IMR-90 (cell line): Measurements from ENCODE around the gene CDCA7. TPM values are rescaled to one million over a fixed set of nuclear protein-coding genes. Genes with fewer than 3 reads are reported as not detected.

Source experiments
- ATAC-seq: fragments of 200-7000 bp; cut with Tn5 transposase; 2 replicates; pipeline ENCODE4 v1.9.1; 2020; ENCODE audit warnings: low read depth, mild to moderate bottlenecking, moderate library complexity
- BruUV-seq: library from RNA; stranded (reverse); fragments of 400-500 nt; replicated peaks from 2 replicates; lab custom pipeline; 2021; lab: Mats Ljungman, UMichigan
- CTCF ChIA-PET: fragments of 300-600 bp; formaldehyde crosslinking; extraction: SDS; loops from one replicate; lab custom pipeline; 2021; ENCODE audit warnings: antibody characterized with exemption; lab: Yijun Ruan, JAX
- POLR2A ChIA-PET: fragments of 300-600 bp; sonication (Branson Sonifier 250); formaldehyde crosslinking; loops from one replicate; lab custom pipeline; 2022; ENCODE audit warnings: antibody characterized with exemption; ENCODE audit not compliant: unreplicated experiment; lab: Charles Lee
- DNase-seq: peaks from one replicate; pipeline ENCODE4 v3.0.0; 2013
- H2AFZ ChIP-seq: replicated peaks from 2 replicates; pipeline ENCODE3; 2013; ENCODE audit warnings: low read length, mild to moderate bottlenecking; ENCODE audit not compliant: poor library complexity
- H2AK5ac ChIP-seq: 2 replicates; pipeline ENCODE4 v1.6.1; 2013; ENCODE audit warnings: low read depth, low read length, inconsistent platforms
- H2AK9ac ChIP-seq: replicated peaks from 2 replicates; pipeline ENCODE3; 2013; ENCODE audit warnings: mild to moderate bottlenecking, low read depth, low read length, moderate library complexity; ENCODE audit not compliant: poor library complexity
- H2BK120ac ChIP-seq: 2 replicates; pipeline ENCODE4 v1.6.1; 2013; ENCODE audit warnings: low read depth, low read length, inconsistent platforms
- H2BK15ac ChIP-seq: 3 replicates; pipeline ENCODE4 v1.6.1; 2013; ENCODE audit warnings: low read depth, low read length, inconsistent platforms
- H2BK20ac ChIP-seq: 2 replicates; pipeline ENCODE4 v1.6.1; 2013; ENCODE audit warnings: low read depth, mild to moderate bottlenecking, inconsistent platforms, low read length, moderate library complexity
- H2BK5ac ChIP-seq: 2 replicates; pipeline ENCODE4 v1.6.1; 2013; ENCODE audit warnings: mild to moderate bottlenecking, low read depth, low read length, inconsistent platforms; ENCODE audit not compliant: poor library complexity, severe bottlenecking
- H3K14ac ChIP-seq: replicated peaks from 2 replicates; pipeline ENCODE4 v1.6.1; 2013; ENCODE audit warnings: low read depth, low read length, inconsistent platforms
- H3K18ac ChIP-seq: 2 replicates; pipeline ENCODE4 v1.6.1; 2013; ENCODE audit warnings: low read depth, low read length, control low read depth
- H3K23ac ChIP-seq: 2 replicates; pipeline ENCODE4 v1.6.1; 2013; ENCODE audit warnings: low read depth, low read length, inconsistent platforms
- H3K27ac ChIP-seq: 2 replicates; pipeline ENCODE4 v1.5.1; 2013; ENCODE audit warnings: mild to moderate bottlenecking, control low read depth, low read length; ENCODE audit not compliant: insufficient read depth
- H3K27me3 ChIP-seq: 2 replicates; pipeline ENCODE4 v1.6.1; 2013; ENCODE audit warnings: low read length; ENCODE audit not compliant: control insufficient read depth, insufficient read depth
- H3K36me3 ChIP-seq: 2 replicates; pipeline ENCODE4 v1.6.1; 2013; ENCODE audit warnings: low read length, mixed read lengths; ENCODE audit not compliant: control insufficient read depth, insufficient read depth
- H3K4ac ChIP-seq: 2 replicates; pipeline ENCODE4 v1.6.1; 2013; ENCODE audit warnings: low read depth, low read length, inconsistent platforms
- H3K4me1 ChIP-seq: 2 replicates; pipeline ENCODE4 v1.6.1; 2013; ENCODE audit warnings: low read length, mixed read lengths; ENCODE audit not compliant: control insufficient read depth, insufficient read depth
- H3K4me2 ChIP-seq: 2 replicates; pipeline ENCODE4 v1.6.1; 2013; ENCODE audit warnings: low read depth, mild to moderate bottlenecking, control low read depth, low read length, moderate library complexity
- H3K4me3 ChIP-seq: 2 replicates; pipeline ENCODE4 v1.5.1; 2013; ENCODE audit warnings: low read depth, mild to moderate bottlenecking, control low read depth, low read length, moderate library complexity; ENCODE audit not compliant: insufficient read depth
- H3K56ac ChIP-seq: 2 replicates; pipeline ENCODE4 v1.6.1; 2013; ENCODE audit warnings: low read length, inconsistent platforms; ENCODE audit not compliant: insufficient read depth; ENCODE audit errors: extremely low read depth
- H3K79me1 ChIP-seq, 2 experiments: 2 replicates each; pipeline ENCODE4 v1.6.1; 2013; ENCODE audit warnings: low read length in 2 of 2, inconsistent platforms in 1 of 2, low read depth in 1 of 2
- H3K9ac ChIP-seq: 2 replicates; pipeline ENCODE4 v1.6.1; 2013; ENCODE audit warnings: low read depth, low read length, control low read depth
- H3K9me1 ChIP-seq: 2 replicates; pipeline ENCODE4 v1.6.1; 2013; ENCODE audit warnings: low read length, inconsistent platforms; ENCODE audit not compliant: insufficient read depth
- H3K9me3 ChIP-seq: 2 replicates; pipeline ENCODE4 v1.6.1; 2013; ENCODE audit warnings: low read length; ENCODE audit not compliant: control insufficient read depth, insufficient read depth
- H4K20me1 ChIP-seq: 2 replicates; pipeline ENCODE4 v1.6.1; 2013; ENCODE audit warnings: low read length, inconsistent platforms; ENCODE audit not compliant: insufficient read depth
- H4K5ac ChIP-seq: 2 replicates; pipeline ENCODE4 v1.6.1; 2013; ENCODE audit warnings: mild to moderate bottlenecking, low read depth, low read length, control low read depth
- H4K8ac ChIP-seq, 2 experiments: 2 replicates each; pipeline ENCODE4 v1.6.1; 2013; ENCODE audit warnings: low read depth in 2 of 2, low read length in 2 of 2, control low read depth in 1 of 2, inconsistent platforms in 1 of 2
- H4K91ac ChIP-seq: 2 replicates; pipeline ENCODE4 v1.6.1; 2013; ENCODE audit warnings: low read depth, low read length, inconsistent platforms; ENCODE audit not compliant: insufficient read depth
- BHLHE40 ChIP-seq: fragments of 150-350 bp; IDR thresholded peaks from 2 replicates; pipeline ENCODE4 v1.6.1; 2016; ENCODE audit warnings: mild to moderate bottlenecking, low read depth, low read length
- CEBPB ChIP-seq: IDR thresholded peaks from 2 replicates; pipeline ENCODE4 v1.6.1; 2012; ENCODE audit warnings: low read depth, low read length, improper control_type of control experiment
- CHD1 ChIP-seq: IDR thresholded peaks from 2 replicates; pipeline ENCODE4 v1.6.1; 2012; ENCODE audit warnings: low read depth, low read length, improper control_type of control experiment
- FOS ChIP-seq: fragments of 150-350 bp; IDR thresholded peaks from 2 replicates; pipeline ENCODE4 v1.6.1; 2016; ENCODE audit warnings: low read depth, low read length
- MXI1 ChIP-seq: IDR thresholded peaks from 2 replicates; pipeline ENCODE4 v1.6.1; 2012; ENCODE audit warnings: low read depth, mild to moderate bottlenecking, low read length, moderate library complexity, borderline replicate concordance
- NFE2L2 ChIP-seq: fragments of 150-350 bp; IDR thresholded peaks from 2 replicates; pipeline ENCODE4 v1.6.1; 2016; ENCODE audit warnings: low read depth, mild to moderate bottlenecking, low read length
- POLR2A ChIP-seq: IDR thresholded peaks from 2 replicates; pipeline ENCODE4 v1.6.1; 2012; ENCODE audit warnings: mild to moderate bottlenecking, low read depth, low read length
- RAD21 ChIP-seq: IDR thresholded peaks from 2 replicates; pipeline ENCODE4 v1.6.1; 2012; ENCODE audit warnings: low read length, improper control_type of control experiment
- RCOR1 ChIP-seq: IDR thresholded peaks from 2 replicates; pipeline ENCODE4 v1.6.1; 2012; ENCODE audit warnings: mild to moderate bottlenecking, low read length, improper control_type of control experiment; ENCODE audit not compliant: insufficient replicate concordance
- RFX5 ChIP-seq: IDR thresholded peaks from 2 replicates; pipeline ENCODE4 v1.8.0; 2012; ENCODE audit warnings: low read depth, mild to moderate bottlenecking, low read length, moderate library complexity
- SMC3 ChIP-seq: fragments of 150-350 bp; IDR thresholded peaks from 2 replicates; pipeline ENCODE4 v1.6.1; 2016; ENCODE audit warnings: low read depth, mild to moderate bottlenecking, antibody characterized with exemption, low read length, moderate library complexity
- WGBS, 2 experiments: methylation state at CpG; one replicate each; pipeline versions ENCODE4 v1.1.5 to v1.1.7; 2013; ENCODE audit warnings: missing lambda C conversion rate in 2 of 2; ENCODE audit not compliant: insufficient read length in 1 of 2; ENCODE audit errors: extremely low coverage in 2 of 2; 5-methylcytosine and 5-hydroxymethylcytosine counted together
- dilution Hi-C: fragments of 300-500 bp; cut with HindIII; formaldehyde crosslinking; loops from one replicate; pipeline ENCODE4 v1.14.3; 2018; ENCODE audit warnings: low sequenced_read_pairs; ENCODE audit not compliant: unreplicated experiment
- in situ Hi-C: fragments of 300-500 bp; cut with MboI; formaldehyde crosslinking; loops from 3 replicates; pipeline ENCODE4 v1.14.3; 2019; ENCODE audit warnings: low sequenced_read_pairs, inconsistent platforms, mixed read lengths
- intact Hi-C: fragments of 100-400 bp; cut with micrococcal nuclease; formaldehyde crosslinking; loops from 2 replicates; pipeline ENCODE4 v1.10.0; 2022
- polyA plus RNA-seq, 3 experiments: library from polyadenylated mRNA; depleted of rRNA; stranded (reverse); fragments of >200 nt; gene quantifications; 2 replicates each; pipeline ENCODE4 v1.2.3, GENCODE V29; 2012; ENCODE audit warnings: low replicate concordance in 1 of 3
- total RNA-seq: library from RNA; depleted of rRNA; stranded (reverse); fragments of >200 nt; gene quantifications from 2 replicates; pipeline ENCODE4 v1.2.3, GENCODE V29; 2012
- TF ChIP-seq, protein P1 (sequence below): conservative IDR thresholded peaks from 2 replicates; pipeline ENCODE4 v1.5.1; 2012; ENCODE audit warnings: mild to moderate bottlenecking, low read depth, low read length, improper control_type of control experiment
- TF ChIP-seq, protein P2 (sequence below): fragments of 150-350 bp; IDR thresholded peaks from 2 replicates; pipeline ENCODE4 v1.6.1; 2016; ENCODE audit warnings: low read depth, mild to moderate bottlenecking, low read length, moderate library complexity, borderline replicate concordance
- TF ChIP-seq, protein P3 (sequence below): fragments of 150-350 bp; IDR thresholded peaks from 2 replicates; pipeline ENCODE4 v1.6.1; 2017; ENCODE audit warnings: mild to moderate bottlenecking, antibody characterized with exemption, low read length, low read depth

CDCA7 gene
- total and polyA plus RNA-seq, 2 of the 4 experiments (the other 2 are of a cell fraction) = 12.0 to 18.7 TPM

DNA sequence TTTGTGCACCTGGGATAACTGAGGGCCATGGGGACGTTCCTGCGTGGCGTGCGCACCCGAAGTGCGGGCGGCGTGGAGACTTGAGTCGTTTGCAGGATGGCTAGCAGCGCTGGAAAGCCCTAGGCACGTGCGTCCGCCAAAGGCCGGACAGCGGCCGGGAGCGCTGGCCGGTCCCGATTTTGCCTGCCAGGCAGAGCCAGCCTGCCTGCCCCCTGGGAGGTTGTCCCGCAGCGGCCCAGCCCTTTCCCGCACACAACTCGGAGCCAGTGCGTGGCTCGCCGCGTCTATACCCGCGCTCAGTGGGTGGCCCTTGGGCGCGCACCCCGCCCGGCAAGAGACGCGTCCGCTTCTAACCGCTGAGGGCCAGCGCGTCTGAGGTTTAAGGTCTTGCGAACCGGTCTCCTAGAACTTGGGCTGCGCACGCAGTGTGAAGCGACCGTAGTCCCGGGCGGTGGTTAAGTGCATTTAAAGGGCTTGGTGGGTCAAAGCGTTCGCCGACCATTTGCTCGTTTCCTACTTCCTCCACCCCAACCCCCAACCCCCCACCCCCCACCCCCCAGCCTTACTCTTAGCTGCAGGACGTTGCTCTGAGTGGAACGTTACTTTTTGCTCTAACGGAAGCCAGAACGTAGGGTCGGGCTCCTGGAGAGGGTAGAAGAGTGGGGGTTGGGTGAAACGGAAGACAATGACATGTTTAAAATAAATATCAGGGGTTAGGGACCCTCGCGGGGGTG lies 627 bp downstream of the CDCA7 start:
- WGBS, 2 experiments = 0% methylated on average over 24 of the region's 59 CpGs; no CpG with 5 or more reads in 1 of the 2 experiments
- Histone ChIP-seq H4K91ac (peak overlapping the region; percentile 8; the same call in 1 of the 2 replicates), H2BK120ac (0 out of 2 replicates have a peak overlapping the region, but pooled peaks have one; percentile 32), H3K18ac (no peak overlapping the region), H3K4me2 (peak overlapping the region; percentile 76), H2AK9ac (peak overlapping the region; percentile 87), H3K9ac (peak overlapping the region; percentile 50), H3K56ac (no peak overlapping the region), H3K9me3 (no peaks in the 10 kb centered on the region), H3K36me3 (no peaks in the 10 kb centered on the region), H4K5ac (no peak overlapping the region), H4K20me1 (no peaks in the 10 kb centered on the region), H3K23ac (peak overlapping the region; percentile 74), H2AFZ (peak overlapping the region; percentile 96), H3K9me1 (peaks cover 7% of the 10 kb centered on the region; the same call in 1 of the 2 replicates), H2BK15ac (no peak overlapping the region), H3K4me1 (peaks cover 2% of the 10 kb centered on the region; the same call in 1 of the 2 replicates), H3K14ac (peak overlapping the region; percentile 25; the same call in 1 of the 2 replicates), H3K27me3 (peaks cover 7% of the 10 kb centered on the region), H3K4ac (peak overlapping the region; percentile 40), H4K8ac (peak overlapping the region; percentile 46 to 75; a peak in 2 of 4 replicates), H3K27ac (peak overlapping the region; percentile 18), H2AK5ac (no peak overlapping the region), H3K79me1 (peaks cover 16 to 29% of the 10 kb centered on the region in 2 experiments), H2BK5ac (no peak overlapping the region), H2BK20ac (no peak overlapping the region), H3K4me3 (peak overlapping the region; percentile 58)
- ATAC-seq = peak; percentile 76
- dilution Hi-C loops = no loop called here
- in situ Hi-C loops = loop anchor here (25.0 kb wide), 1 partner anchor 318 kb away; no protein-coding TSS in a partner anchor
- peak; percentile 60 for DNase-seq
- intact Hi-C loops = loop anchor here (1.0 kb wide), 1 partner anchor 327 kb away; no protein-coding TSS in a partner anchor
- ChIA-PET POLR2A (no interaction called here), CTCF (interaction anchor here (1.0 kb wide), 1 partner anchor 32 kb away, joined by 5 read pairs; no protein-coding TSS in a partner anchor)
- BruUV-seq = no TSS peak
- TF ChIP-seq RFX5 = no peak
- TF ChIP-seq, protein P1, sequence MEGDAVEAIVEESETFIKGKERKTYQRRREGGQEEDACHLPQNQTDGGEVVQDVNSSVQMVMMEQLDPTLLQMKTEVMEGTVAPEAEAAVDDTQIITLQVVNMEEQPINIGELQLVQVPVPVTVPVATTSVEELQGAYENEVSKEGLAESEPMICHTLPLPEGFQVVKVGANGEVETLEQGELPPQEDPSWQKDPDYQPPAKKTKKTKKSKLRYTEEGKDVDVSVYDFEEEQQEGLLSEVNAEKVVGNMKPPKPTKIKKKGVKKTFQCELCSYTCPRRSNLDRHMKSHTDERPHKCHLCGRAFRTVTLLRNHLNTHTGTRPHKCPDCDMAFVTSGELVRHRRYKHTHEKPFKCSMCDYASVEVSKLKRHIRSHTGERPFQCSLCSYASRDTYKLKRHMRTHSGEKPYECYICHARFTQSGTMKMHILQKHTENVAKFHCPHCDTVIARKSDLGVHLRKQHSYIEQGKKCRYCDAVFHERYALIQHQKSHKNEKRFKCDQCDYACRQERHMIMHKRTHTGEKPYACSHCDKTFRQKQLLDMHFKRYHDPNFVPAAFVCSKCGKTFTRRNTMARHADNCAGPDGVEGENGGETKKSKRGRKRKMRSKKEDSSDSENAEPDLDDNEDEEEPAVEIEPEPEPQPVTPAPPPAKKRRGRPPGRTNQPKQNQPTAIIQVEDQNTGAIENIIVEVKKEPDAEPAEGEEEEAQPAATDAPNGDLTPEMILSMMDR = no peak
- no peak for TF ChIP-seq RAD21
- TF ChIP-seq FOS = no peak
- peak; percentile 69; the same call in 1 of the 2 replicates for TF ChIP-seq MXI1
- no peak for TF ChIP-seq RCOR1
- no peak for TF ChIP-seq CEBPB
- TF ChIP-seq, protein P2, sequence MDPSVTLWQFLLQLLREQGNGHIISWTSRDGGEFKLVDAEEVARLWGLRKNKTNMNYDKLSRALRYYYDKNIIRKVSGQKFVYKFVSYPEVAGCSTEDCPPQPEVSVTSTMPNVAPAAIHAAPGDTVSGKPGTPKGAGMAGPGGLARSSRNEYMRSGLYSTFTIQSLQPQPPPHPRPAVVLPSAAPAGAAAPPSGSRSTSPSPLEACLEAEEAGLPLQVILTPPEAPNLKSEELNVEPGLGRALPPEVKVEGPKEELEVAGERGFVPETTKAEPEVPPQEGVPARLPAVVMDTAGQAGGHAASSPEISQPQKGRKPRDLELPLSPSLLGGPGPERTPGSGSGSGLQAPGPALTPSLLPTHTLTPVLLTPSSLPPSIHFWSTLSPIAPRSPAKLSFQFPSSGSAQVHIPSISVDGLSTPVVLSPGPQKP = no peak
- TF ChIP-seq, protein P3, sequence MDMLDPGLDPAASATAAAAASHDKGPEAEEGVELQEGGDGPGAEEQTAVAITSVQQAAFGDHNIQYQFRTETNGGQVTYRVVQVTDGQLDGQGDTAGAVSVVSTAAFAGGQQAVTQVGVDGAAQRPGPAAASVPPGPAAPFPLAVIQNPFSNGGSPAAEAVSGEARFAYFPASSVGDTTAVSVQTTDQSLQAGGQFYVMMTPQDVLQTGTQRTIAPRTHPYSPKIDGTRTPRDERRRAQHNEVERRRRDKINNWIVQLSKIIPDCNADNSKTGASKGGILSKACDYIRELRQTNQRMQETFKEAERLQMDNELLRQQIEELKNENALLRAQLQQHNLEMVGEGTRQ = no peak
- TF ChIP-seq NFE2L2 = no peak
- no peak for TF ChIP-seq SMC3
- no peak for TF ChIP-seq CHD1
- TF ChIP-seq POLR2A = no peak
- peak; percentile 78 for TF ChIP-seq BHLHE40
